Pancreas (tissue), 10 donors: Measurements from ENCODE around the gene ARHGDIB. TPM values are rescaled to one million over a fixed set of nuclear protein-coding genes. Genes with fewer than 3 reads are reported as not detected.
A peak's percentile ranks its signal among the peaks of the same experiment; 100 is the strongest.

Experiments
- ATAC-seq, 4 donors: fragments of 200-7000 bp; cut with Tn5 transposase; one replicate each; pipeline versions ENCODE4 v1.8.0 to v1.9.1; 2020; ENCODE audit warnings: mild to moderate bottlenecking in 4 of 4, moderate library complexity in 4 of 4
- DNase-seq, 6 donors: peaks; one replicate each; pipeline ENCODE4 v3.0.0-alpha.2; 2020
- FAIRE-seq: peaks from 2 replicates; lab custom pipeline; 2012; peaks lifted over from hg19 to GRCh38; lab: Jason Lieb, UNC
- H3K27ac ChIP-seq, 4 donors: fragments of 200-600 bp; sonication (generic); 1 replicate in 3 of 4; 2 replicates in 1 of 4; pipeline versions ENCODE4 v1.5.0 to v1.8.0; 2020
- H3K27me3 ChIP-seq, 4 donors: fragments of 200-600 bp; one replicate each; pipeline ENCODE4 v1.8.0; 2021
- H3K36me3 ChIP-seq, 3 donors: fragments of 200-600 bp; sonication (generic) in 1 of 3; one replicate each; pipeline versions ENCODE4 v1.5.0 to v1.8.0; 2020 to 2021
- H3K4me1 ChIP-seq, 3 donors: fragments of 200-600 bp; one replicate each; pipeline ENCODE4 v1.8.0; 2021
- H3K4me3 ChIP-seq, 4 donors: fragments of 200-600 bp; sonication (generic) in 2 of 4; one replicate each; pipeline versions ENCODE4 v1.5.0 to v1.8.0; 2020 to 2021
- H3K9me3 ChIP-seq, 4 donors: fragments of 200-600 bp; one replicate each; pipeline ENCODE4 v1.8.0; 2021
- WGBS, 2 donors: extraction: QIAGEN DNeasy Blood & Tissue Kit; methylation state at CpG; one replicate each; pipeline ENCODE4 v1.1.7; 2013; 5-methylcytosine and 5-hydroxymethylcytosine counted together
- intact Hi-C, 3 donors: fragments of 100-400 bp; cut with DNase I; formaldehyde crosslinking; loops; one replicate each; pipeline versions ENCODE4 v1.11.1 to v1.14.2; 2022
- polyA plus RNA-seq, 2 donors: library from polyadenylated mRNA; stranded (reverse); fragments of 200-250 nt; gene quantifications; one replicate each; pipeline ENCODE4 v1.2.3, GENCODE V29; 2013
- total RNA-seq, 6 donors: library from RNA; stranded (reverse); fragmentation: NEBNext Ultra II Directional in 4 of 6; extraction: Animal tissue kit (Norgen Biotek cat#: 25700) in 4 of 6; gene quantifications; one replicate each; pipeline versions ENCODE4 v1.2.1 to v1.2.4, GENCODE V29; 2021 to 2023
- TF ChIP-seq, protein P1 (sequence below), 4 donors: fragments of 200-600 bp; sonication (generic) in 3 of 4; IDR thresholded peaks; one replicate each; pipeline versions ENCODE4 v1.5.0 to v1.8.0; 2021; ENCODE audit warnings: antibody characterized with exemption in 4 of 4
- donor health status: healthy with polysubstance abuse.
- donor health status: DM: no; HTN: no; CAD: no; lungs with moderate emphysema.
- donor health status: DM: no; HTN: no; CAD: no.
- donor health status: control.
- donor health status: control.
- donor health status: Bipolar disorder and iron deficiency.
- donor health status: DM: yes; HTN: yes; CAD: no.
- donor health status: DM: no; HTN: no; CAD: no.
- donor health status: DM: no; HTN: no; CAD: no.
- donor health status: DM: yes; HTN: yes; CAD: no.

The ARHGDIB gene
- total and polyA plus RNA-seq, 8 donors, result 5.8 to 54.8 (median 23.4) TPM

DNA sequence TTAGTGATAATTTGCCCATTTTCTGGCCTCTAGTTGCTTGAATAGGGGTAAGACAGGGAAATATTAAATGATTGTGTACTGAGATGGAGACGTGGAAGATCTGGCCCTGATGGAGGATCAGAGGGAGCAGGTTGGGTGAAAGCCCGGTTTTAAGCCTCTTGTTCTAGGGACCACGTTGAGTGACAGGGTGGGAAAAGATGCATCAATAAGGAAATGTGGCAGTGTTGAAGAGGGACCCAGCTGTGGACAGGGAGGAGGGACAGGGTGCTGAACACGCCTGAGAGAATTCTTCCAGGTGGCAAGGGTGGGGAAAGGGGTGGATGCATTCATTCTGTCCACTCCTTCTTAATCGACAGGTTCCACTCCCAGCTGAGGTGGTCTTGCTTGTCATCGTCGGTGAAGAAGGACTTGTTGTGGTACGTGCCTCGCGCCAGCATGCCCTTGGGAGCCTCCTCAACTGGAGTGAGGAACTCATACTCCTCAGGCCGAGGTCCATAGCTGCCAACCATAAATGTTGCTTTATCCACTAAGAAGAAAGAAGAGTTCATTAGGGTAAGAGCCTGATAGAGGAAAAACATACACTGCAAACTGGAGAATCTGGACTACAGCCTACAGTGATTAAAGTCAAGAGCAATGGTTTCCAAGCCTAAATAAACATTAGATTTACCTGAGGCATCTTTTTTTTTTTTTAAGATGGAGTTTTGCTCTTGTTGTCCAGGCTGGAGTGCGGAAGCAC is 19.0 kb downstream of the ARHGDIB start:
- no peak overlapping the region for H3K27ac ChIP-seq
- no peak for FAIRE-seq
- no peaks in the 10 kb centered on the region for H3K36me3 ChIP-seq
- H3K4me3 ChIP-seq, result no peak overlapping the region
- ATAC-seq, result no peak
- no peaks in the 10 kb centered on the region for H3K27me3 ChIP-seq
- DNase-seq, result no peak
- 63 to 79% methylated on average over 12 of the region's 12 CpGs for WGBS, 2 donors
- intact Hi-C loops, result no loop called here
- no peaks in the 10 kb centered on the region for H3K9me3 ChIP-seq
- TF ChIP-seq, protein P1, sequence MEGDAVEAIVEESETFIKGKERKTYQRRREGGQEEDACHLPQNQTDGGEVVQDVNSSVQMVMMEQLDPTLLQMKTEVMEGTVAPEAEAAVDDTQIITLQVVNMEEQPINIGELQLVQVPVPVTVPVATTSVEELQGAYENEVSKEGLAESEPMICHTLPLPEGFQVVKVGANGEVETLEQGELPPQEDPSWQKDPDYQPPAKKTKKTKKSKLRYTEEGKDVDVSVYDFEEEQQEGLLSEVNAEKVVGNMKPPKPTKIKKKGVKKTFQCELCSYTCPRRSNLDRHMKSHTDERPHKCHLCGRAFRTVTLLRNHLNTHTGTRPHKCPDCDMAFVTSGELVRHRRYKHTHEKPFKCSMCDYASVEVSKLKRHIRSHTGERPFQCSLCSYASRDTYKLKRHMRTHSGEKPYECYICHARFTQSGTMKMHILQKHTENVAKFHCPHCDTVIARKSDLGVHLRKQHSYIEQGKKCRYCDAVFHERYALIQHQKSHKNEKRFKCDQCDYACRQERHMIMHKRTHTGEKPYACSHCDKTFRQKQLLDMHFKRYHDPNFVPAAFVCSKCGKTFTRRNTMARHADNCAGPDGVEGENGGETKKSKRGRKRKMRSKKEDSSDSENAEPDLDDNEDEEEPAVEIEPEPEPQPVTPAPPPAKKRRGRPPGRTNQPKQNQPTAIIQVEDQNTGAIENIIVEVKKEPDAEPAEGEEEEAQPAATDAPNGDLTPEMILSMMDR (IDR thresholded peaks at IDR 0.05), result no peak
- H3K4me1 ChIP-seq, result peaks cover 4 to 12% (median 7%) of the 10 kb centered on the region in 3 donors

DNA sequence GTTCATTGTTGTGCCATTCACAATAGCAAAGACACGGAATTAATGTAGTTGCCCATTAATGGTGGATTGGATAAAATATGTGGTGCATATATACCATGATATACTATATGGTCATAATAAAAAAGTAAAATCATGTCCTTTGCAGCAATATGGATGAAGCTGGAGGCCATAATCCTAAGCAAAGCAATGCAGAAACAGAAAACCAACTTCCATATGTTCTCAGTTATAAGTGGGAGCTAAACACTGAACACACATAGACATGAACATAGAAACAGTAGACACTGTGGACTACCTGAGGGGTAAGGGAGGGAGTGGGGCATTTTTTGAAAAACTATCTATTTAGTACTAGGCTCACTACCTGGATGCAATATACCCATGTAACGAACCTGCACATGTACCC is 20.0 kb downstream of the ARHGDIB start:
- intact Hi-C loops, result no loop called here
- Histone ChIP-seq H3K4me1 (peaks cover under 1 to 16% (median 11%) of the 10 kb centered on the region in 3 donors), H3K4me3 (no peak overlapping the region), H3K27ac (no peak overlapping the region), H3K27me3 (no peaks in the 10 kb centered on the region), H3K9me3 (no peaks in the 10 kb centered on the region), H3K36me3 (no peaks in the 10 kb centered on the region)
- TF ChIP-seq, protein P1 (IDR thresholded peaks at IDR 0.05), result no peak
- no peak for ATAC-seq
- FAIRE-seq, result no peak
- 98% methylated on average over 2 of the region's 2 CpGs for WGBS, 2 donors
- no peak for DNase-seq

- 30 to 33% methylated on average over 3 of the region's 3 CpGs for WGBS, 2 donors
- intact Hi-C loops, result no loop called here
- no peaks in the 10 kb centered on the region for H3K36me3 ChIP-seq
- DNase-seq, result peak; percentile 70 to 92 (median 87)
- TF ChIP-seq, protein P1 (IDR thresholded peaks at IDR 0.05), result no peak
- H3K27me3 ChIP-seq, result no peaks in the 10 kb centered on the region
- H3K27ac ChIP-seq, result peak within 1 kb of the TSS; percentile 64 to 95 (median 88)
- no peak for FAIRE-seq
- ATAC-seq, result peak; percentile 79 to 92 (median 86)
- H3K9me3 ChIP-seq, result no peaks in the 10 kb centered on the region
- H3K4me1 ChIP-seq, result peaks cover 21 to 34% (median 31%) of the 10 kb centered on the region in 3 donors
- H3K4me3 ChIP-seq, result peak within 1 kb of the TSS in 3 of 4 donors; percentile 1 to 36 (median 29)
These were observed 23.1 kb downstream of the ARHGDIB start, which contains the start of gene ERP27 for GRCh38 chr12:14938301-14938700. Gene ERP27 (minus strand): TSS chr12:14938537. CDS start chr12:14938508, 29 bp downstream.

DNA sequence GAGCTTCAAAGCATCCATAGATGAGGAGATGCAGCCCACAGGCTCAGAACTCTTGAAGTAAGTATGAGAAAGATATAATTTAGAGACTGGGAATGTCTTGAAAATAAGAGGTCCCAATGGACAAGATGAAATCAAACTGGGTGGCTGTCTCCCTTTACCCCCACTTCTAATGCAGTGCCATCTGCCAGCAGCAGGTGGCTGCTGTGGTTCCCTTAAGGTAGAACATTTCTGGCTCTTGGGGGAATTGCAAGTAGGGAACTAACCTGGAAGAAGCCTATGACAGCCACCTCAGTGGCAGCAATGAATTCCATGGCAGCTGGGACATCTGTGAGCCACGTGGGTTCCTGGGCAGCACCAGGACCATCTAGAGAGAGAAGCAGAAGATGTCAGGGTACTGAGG is 23.7 kb downstream of the ARHGDIB start:
- TF ChIP-seq, protein P1 (IDR thresholded peaks at IDR 0.05), result peak in 3 of 4 donors; percentile 10 to 27 (median 19)
- intact Hi-C loops, result no loop called here
- Histone ChIP-seq H3K4me1 (peaks cover 21 to 40% (median 35%) of the 10 kb centered on the region in 3 donors), H3K36me3 (no peaks in the 10 kb centered on the region), H3K27ac (peak overlapping the region; percentile 64 to 95 (median 88)), H3K27me3 (no peaks in the 10 kb centered on the region), H3K4me3 (peak overlapping the region in 3 of 4 donors; percentile 1 to 36 (median 29)), H3K9me3 (no peaks in the 10 kb centered on the region)
- ATAC-seq (peak; percentile 37 to 59 (median 44)), DNase-seq (peak in 2 of 6 donors; percentile 27 to 40), FAIRE-seq (no peak)
- 25 to 34% methylated on average over 1 of the region's 1 CpG for WGBS, 2 donors

DNA sequence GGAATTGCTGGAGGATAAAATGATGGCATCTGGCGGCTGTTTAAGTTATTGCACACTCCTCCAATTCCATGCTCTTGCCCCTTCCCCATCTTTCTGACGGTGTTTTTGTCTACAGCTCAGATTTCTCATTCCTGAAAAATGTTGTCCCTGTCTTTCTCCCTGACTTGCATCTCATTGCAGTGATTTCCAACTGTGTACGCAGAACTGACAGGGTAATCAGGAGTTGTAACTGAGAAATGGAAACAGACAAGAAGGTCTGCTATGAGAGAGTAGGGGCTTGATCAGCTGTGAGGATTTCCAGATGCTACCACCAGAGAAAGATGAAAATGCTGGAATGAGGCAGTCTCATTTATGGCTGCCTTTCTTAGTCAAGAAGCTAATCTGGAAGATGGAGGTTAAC is 24.4 kb downstream of the ARHGDIB start:
- DNase-seq (no peak), ATAC-seq (no peak)
- intact Hi-C loops, result no loop called here

More for the DNA sequence above, 24.4 kb downstream of the ARHGDIB start:
- Histone ChIP-seq H3K27me3 (no peaks in the 10 kb centered on the region), H3K4me1 (peaks cover 21 to 46% (median 39%) of the 10 kb centered on the region in 3 donors), H3K27ac (peak overlapping the region in 2 of 4 donors; percentile 93 to 95), H3K9me3 (no peaks in the 10 kb centered on the region), H3K36me3 (no peaks in the 10 kb centered on the region), H3K4me3 (peak overlapping the region in 2 of 4 donors; percentile 29 to 36)
- 44 to 45% methylated on average over 3 of the region's 3 CpGs for WGBS, 2 donors
- no peak for FAIRE-seq
- TF ChIP-seq, protein P1 (IDR thresholded peaks at IDR 0.05), result peak in 1 of 4 donors; percentile 6
